ENCODE measurements around the gene MAST4.

MAST4 gene

DNA sequence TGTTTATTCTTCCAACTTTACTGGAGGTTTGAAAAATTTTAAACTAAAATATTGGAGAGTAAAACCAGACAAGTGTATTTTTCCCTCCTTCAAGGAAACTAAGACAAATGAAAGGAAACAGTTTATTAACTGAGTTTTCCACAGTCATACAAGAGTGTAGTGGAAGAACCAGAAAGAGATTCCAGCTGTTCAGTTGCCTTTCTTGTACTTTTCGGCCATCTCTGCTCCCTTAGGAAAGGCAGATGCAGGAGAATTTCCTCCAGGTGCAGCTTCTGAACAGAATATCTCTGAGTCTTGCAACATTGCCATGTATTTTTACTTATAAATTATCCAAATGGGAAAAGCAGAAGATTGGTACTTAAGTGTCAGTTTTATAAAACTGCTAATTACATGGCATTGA is 217.1 kb downstream of the MAST4 start:
- peaks cover 9% of the 10 kb centered on the region for H3K27me3 ChIP-seq (ENCODE audit: control insufficient read depth, low read length)
- H3K9me2 ChIP-seq (replicated peaks; ENCODE audit: control insufficient read depth, low read length), result no peaks in the 10 kb centered on the region
- no peaks in the 10 kb centered on the region for H3K36me3 ChIP-seq (ENCODE audit: control insufficient read depth, low read length)
- no peaks in the 10 kb centered on the region for H3F3A ChIP-seq (ENCODE audit: control insufficient read depth, insufficient read depth)
- H3K9me3 ChIP-seq (ENCODE audit: control insufficient read depth, insufficient read depth, low read length), result no peaks in the 10 kb centered on the region
- no peaks in the 10 kb centered on the region for H4K20me1 ChIP-seq (ENCODE audit: control insufficient read depth, insufficient read depth, low read depth, low read length)
- H3K27ac ChIP-seq (ENCODE audit: low read depth, low read length), result no peak overlapping the region
- TF ChIP-seq, protein P1, sequence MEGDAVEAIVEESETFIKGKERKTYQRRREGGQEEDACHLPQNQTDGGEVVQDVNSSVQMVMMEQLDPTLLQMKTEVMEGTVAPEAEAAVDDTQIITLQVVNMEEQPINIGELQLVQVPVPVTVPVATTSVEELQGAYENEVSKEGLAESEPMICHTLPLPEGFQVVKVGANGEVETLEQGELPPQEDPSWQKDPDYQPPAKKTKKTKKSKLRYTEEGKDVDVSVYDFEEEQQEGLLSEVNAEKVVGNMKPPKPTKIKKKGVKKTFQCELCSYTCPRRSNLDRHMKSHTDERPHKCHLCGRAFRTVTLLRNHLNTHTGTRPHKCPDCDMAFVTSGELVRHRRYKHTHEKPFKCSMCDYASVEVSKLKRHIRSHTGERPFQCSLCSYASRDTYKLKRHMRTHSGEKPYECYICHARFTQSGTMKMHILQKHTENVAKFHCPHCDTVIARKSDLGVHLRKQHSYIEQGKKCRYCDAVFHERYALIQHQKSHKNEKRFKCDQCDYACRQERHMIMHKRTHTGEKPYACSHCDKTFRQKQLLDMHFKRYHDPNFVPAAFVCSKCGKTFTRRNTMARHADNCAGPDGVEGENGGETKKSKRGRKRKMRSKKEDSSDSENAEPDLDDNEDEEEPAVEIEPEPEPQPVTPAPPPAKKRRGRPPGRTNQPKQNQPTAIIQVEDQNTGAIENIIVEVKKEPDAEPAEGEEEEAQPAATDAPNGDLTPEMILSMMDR (IDR thresholded peaks at IDR 0.05; ENCODE audit: low read depth, low read length, poor library complexity, severe bottlenecking), result no peak
- no peak for TF ChIP-seq EZH2phosphoT487 (IDR thresholded peaks at IDR 0.05; ENCODE audit: borderline replicate concordance, low read length)
- no peak overlapping the region for H3K4me3 ChIP-seq (ENCODE audit: low read length)
- H3K4me1 ChIP-seq (ENCODE audit: control insufficient read depth, low read length), result peaks cover 22% of the 10 kb centered on the region
- no peak overlapping the region for H3K4me2 ChIP-seq (ENCODE audit: low read length)
- no peaks in the 10 kb centered on the region for H3K79me2 ChIP-seq (ENCODE audit: control insufficient read depth, low read length)

DNA sequence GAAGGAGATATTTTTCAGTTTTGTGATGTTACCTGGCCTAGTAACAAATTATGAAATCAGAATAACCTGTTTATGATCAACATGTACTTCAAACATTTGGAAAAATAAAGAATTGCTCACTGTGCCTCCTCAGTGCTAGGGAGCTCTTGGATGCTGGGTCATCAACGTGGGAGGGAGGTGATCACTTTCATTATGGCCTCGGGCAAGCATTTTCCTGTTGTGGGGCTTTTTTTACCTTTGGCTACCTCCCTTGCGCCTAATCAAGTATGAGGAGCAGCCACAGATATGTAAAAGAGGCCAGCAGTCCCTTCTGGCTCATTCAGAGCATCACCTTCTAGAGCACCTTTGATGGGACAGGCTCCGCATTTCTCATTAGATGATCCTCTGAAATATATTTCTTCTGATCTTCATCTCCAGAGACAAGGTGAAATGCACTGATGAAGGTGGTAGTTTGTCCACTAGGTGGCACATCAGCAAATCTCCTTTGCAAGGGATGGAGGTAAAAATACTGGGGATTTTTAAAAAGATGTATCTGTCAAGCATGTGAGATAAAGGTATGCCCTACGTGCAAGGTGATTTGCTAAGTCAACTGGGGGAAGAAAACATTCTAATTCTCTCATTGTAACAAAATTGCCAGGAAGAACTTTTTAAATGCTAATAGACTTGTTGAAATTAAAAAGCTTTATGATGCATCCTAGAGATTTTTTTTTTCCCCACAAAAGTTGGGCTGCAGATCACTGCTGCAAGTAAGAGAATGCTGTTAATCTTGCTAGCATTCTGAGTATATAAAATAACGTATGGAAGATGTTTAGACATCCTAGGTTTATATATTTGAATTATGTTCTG is 218.2 kb downstream of the MAST4 start:
- H3K79me2 ChIP-seq (ENCODE audit: control insufficient read depth, low read length), result no peaks in the 10 kb centered on the region
- no peaks in the 10 kb centered on the region for H3K9me2 ChIP-seq (replicated peaks; ENCODE audit: control insufficient read depth, low read length)
- no peak overlapping the region for H3K4me2 ChIP-seq (ENCODE audit: low read length)
- no peaks in the 10 kb centered on the region for H3F3A ChIP-seq (ENCODE audit: control insufficient read depth, insufficient read depth)
- peaks cover 22% of the 10 kb centered on the region for H3K4me1 ChIP-seq (ENCODE audit: control insufficient read depth, low read length)
- no peak overlapping the region for H3K27ac ChIP-seq (ENCODE audit: low read depth, low read length)
- TF ChIP-seq, protein P1 (IDR thresholded peaks at IDR 0.05; ENCODE audit: low read depth, low read length, poor library complexity, severe bottlenecking), result peak; percentile 77
- no peak for TF ChIP-seq EZH2phosphoT487 (IDR thresholded peaks at IDR 0.05; ENCODE audit: borderline replicate concordance, low read length)
- H3K9me3 ChIP-seq (ENCODE audit: control insufficient read depth, insufficient read depth, low read length), result no peaks in the 10 kb centered on the region
- no peaks in the 10 kb centered on the region for H4K20me1 ChIP-seq (ENCODE audit: control insufficient read depth, insufficient read depth, low read depth, low read length)
- H3K4me3 ChIP-seq (ENCODE audit: low read length), result no peak overlapping the region
- H3K36me3 ChIP-seq (ENCODE audit: control insufficient read depth, low read length), result no peaks in the 10 kb centered on the region
- H3K27me3 ChIP-seq (ENCODE audit: control insufficient read depth, low read length), result peaks cover 13% of the 10 kb centered on the region

DNA sequence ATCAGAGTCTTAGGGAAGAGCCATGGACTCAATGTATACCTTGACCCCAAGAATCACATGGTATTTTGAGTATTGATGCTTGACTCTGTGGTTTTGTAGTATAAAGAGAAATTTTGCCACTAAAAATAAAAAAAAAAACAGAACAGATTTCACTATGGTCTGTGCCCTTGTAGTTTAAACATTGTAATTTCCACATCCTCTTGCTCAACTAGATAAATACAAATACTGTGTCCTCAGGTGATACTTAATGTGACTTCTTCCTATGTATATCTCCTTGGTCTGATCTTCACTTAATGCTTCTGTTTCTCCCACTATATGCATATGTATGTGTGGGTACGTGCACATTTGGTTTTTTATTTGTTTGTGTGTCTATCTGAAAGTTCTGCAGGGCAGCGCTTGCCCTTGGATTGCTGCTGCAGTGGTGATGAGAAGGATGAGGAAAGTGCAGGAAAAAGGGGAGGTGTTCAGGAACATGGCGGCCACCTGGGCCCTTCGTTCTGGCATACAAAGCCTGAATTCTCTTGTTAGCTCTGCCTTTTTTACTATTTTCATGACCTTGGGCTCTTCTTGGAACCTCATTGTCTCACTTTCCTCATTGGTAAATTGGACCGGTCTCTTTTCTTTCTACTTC is 222.2 kb downstream of the MAST4 start:
- H3K27ac ChIP-seq (ENCODE audit: low read depth, low read length), result no peak overlapping the region
- H3K27me3 ChIP-seq (ENCODE audit: control insufficient read depth, low read length), result peaks cover 28% of the 10 kb centered on the region
- no peaks in the 10 kb centered on the region for H4K20me1 ChIP-seq (ENCODE audit: control insufficient read depth, insufficient read depth, low read depth, low read length)
- no peak overlapping the region for H3K4me2 ChIP-seq (ENCODE audit: low read length)
- no peaks in the 10 kb centered on the region for H3K36me3 ChIP-seq (ENCODE audit: control insufficient read depth, low read length)
- H3K9me3 ChIP-seq (ENCODE audit: control insufficient read depth, insufficient read depth, low read length), result no peaks in the 10 kb centered on the region
- H3F3A ChIP-seq (ENCODE audit: control insufficient read depth, insufficient read depth), result no peaks in the 10 kb centered on the region
- TF ChIP-seq EZH2phosphoT487 (IDR thresholded peaks at IDR 0.05; ENCODE audit: borderline replicate concordance, low read length), result no peak
- TF ChIP-seq, protein P1 (IDR thresholded peaks at IDR 0.05; ENCODE audit: low read depth, low read length, poor library complexity, severe bottlenecking), result no peak
- no peaks in the 10 kb centered on the region for H3K9me2 ChIP-seq (replicated peaks; ENCODE audit: control insufficient read depth, low read length)
- H3K79me2 ChIP-seq (ENCODE audit: control insufficient read depth, low read length), result no peaks in the 10 kb centered on the region
- no peak overlapping the region for H3K4me3 ChIP-seq (ENCODE audit: low read length)
- H3K4me1 ChIP-seq (ENCODE audit: control insufficient read depth, low read length), result peaks cover 4% of the 10 kb centered on the region; the same call in 1 of the 2 replicates

Measured in DOHH2 (cell line).